NCI-H2081 treated with DMSO at 0.1 percent for 48 hours (cell line): ENCODE results near the gene OLA1.
A peak's percentile ranks its signal among the peaks of the same experiment; 100 is the strongest.

Experiments
- DNase-seq: peaks from one replicate; lab custom pipeline; 2025; lab: John Stamatoyannopoulos, UW

OLA1 gene

DNA sequence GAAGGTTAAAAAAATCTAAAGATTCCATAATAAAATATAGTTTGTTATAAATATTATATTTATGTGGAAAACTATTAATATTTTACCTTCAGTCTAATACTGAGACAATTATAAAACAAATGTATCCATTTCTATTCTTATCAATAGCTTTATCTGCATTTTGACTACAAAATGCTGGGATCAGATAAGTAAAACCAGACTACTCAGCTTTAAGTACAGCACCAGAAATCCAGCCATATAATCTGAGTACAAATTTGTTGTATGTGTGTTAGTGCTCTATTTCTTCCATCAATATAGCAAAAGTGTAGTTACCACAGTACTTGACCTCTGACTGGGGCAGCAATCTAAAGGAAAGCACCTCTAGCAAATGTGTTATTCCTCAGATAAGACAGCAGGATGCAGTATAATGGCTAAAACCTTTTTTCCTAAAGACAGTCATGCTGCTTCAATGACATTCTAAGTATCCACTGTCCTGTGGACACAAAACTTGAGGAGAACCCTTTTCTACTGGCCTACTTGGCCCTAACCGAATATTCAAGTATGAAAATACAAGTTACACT lies 68.1 kb downstream of the OLA1 start:
- no peak for DNase-seq

DNA sequence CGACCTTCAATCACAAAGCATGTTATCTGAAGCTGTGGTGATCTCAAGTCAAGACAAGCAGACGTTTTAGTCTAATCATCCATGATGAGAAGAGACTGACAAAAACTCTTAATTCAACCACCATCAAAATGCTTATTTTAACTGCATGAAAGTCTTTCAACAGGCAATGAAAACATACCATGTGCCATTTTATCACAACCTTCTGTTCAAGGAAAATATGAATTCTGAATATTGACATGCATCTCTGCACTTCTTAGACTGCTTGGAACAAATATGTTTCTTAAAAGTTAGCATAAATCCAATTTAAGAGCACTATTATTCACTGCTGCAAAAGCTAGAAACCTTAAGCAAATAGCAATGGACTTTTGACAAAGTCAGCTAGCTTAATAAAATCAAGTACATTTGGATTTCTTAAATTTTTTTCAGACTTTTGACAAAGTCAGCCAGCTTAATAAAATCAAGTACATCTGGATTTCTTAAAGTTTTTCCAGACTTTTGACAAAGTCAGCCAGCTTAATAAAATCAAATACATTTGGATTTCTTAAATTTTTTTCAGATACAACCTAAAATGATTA lies 70.9 kb downstream of the OLA1 start:
- DNase-seq = no peak

DNA sequence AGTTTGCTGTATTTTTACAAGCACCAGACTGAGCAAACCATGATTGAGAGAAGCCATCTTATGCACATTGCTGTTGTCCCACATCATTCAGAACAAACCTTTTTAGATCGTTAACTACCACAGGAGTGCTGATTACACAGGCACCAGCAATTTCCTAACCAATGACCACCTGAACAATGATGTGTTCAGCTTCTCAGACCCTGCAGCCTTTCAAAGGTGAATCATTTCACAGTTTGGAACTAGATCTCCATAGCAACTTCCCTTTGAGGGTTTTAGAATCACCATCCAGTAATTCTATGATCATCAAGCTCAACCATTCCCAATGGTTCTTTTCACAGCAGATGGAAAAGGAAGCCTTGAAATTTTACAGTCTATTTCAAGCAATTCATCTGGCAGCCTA lies 71.4 kb downstream of the OLA1 start:
- DNase-seq = peak; percentile 43

DNA sequence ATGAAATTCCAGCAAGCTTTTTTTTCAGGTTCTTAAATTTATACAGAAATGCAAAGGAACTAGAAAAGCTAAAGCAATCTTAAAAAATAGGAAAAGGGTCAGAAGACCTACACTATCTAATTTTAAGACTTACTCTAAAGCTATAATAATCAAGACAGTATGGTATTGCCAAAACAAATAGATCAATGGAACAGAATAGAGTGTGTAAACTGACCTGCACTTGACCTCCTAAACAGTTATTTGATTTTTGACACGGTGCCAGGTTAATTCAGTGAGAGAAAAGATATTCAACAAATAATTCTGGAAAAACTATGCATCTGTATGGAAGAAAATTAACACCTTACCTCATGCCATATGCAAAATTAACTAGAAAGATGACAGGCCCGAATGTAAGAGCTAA lies 73.6 kb downstream of the OLA1 start:
- DNase-seq = no peak

DNA sequence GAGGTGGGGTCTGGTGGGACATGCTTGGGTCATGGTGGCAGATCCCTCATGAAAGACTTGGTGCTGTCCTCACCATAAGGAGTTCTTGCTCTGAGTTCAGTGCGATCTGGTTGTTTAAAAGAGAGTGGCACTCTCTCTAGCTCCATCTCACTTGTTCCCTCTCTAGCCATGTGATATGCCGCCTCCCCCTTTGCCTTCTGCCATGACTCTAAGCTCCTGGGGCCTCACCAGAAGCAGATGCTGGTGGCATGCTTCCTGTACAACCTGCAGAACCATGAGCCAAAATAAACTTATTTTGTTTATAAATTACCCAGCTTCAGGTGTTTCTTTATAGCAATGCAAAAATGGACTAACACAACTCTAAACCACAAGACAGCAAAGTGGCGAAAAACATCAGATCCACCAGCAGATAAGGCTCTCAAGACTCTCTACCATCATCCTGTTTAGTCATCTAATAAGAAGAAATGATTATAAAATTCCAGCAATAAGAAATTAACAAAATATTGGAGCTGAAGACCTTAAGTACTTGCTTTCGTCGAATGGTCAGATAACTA lies 75.5 kb downstream of the OLA1 start:
- no peak for DNase-seq

DNA sequence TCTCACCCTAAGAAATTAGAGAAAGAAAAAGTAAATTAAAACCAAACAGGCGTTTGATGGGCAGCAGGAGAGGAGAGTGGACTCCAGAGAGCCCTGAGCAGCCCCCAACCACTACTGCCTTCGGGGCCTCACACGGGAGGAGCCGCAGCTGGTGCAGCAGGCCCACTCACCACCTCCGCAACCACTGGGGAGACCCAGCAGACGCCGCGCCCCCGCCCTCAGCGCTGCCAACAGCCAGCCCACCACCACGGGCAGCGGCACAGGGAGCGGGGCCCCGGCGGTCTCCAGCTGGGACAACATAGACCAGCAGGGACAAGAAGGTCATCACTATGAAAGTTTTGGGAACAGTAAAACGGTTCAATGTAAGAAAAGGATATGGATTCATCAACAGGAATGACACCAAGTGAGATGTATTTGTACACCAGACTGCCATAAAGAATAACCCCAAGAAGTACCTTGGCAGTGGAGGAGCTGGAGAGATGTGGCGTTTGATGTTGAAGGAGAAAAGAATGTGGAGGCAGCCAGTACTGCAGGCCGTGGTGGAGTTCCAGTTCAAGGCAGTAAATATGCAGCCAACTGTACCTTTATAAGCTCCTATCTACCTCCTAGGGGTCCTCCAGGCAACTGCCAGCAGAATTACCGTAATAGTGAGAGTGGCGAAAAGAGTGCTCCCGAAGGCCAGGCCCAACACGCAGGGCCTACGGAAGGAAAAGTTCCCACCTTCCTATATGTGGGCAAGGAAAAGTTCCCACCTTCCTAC lies 76.5 kb downstream of the OLA1 start:
- no peak for DNase-seq

- no peak for DNase-seq
These were observed 79.0 kb downstream of the OLA1 start for GRCh38 chr2:174169372-174169771.

- no peak for DNase-seq
These were observed 82.1 kb downstream of the OLA1 start for GRCh38 chr2:174166261-174166660.

DNA sequence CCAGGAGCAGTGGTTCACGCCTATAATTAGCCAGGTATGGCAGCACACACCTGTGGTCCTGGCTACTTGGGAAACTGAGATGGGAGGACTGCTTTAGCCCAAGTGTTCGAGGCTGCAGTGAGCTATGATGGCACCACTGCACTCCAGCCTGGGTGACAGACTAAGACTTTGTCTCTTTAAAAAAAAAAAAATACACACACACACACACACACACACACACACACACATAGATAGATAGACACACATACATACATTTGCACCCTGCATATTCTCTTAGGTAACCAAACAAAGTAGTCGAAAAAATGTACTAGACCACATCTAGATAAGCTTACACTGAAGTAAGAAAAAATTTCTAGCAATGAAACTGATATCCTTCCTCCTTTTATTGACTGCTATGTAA lies 86.8 kb downstream of the OLA1 start:
- no peak for DNase-seq

DNA sequence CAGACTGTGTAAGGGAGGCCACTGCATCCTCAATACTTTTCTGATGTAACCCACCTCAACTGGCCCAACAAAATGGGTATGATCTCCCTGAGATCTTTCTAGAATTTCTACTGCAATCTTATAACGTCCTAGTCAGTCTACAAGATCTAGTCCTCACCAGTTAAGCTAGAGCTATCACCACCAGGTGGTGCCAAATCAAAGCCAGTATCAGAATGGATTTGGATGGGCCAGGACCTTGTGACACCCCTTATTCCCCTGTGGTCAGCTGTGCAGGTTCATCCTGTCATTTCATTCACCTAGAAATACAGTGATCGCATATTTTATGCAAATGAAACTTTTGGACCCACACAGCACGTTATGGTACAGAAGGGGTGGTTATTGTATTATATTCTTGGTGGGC lies 90.3 kb downstream of the OLA1 start:
- no peak for DNase-seq

GRCh38 chr2:174157053-174157452 lies 91.3 kb downstream of the OLA1 start:
- DNase-seq = no peak

DNA sequence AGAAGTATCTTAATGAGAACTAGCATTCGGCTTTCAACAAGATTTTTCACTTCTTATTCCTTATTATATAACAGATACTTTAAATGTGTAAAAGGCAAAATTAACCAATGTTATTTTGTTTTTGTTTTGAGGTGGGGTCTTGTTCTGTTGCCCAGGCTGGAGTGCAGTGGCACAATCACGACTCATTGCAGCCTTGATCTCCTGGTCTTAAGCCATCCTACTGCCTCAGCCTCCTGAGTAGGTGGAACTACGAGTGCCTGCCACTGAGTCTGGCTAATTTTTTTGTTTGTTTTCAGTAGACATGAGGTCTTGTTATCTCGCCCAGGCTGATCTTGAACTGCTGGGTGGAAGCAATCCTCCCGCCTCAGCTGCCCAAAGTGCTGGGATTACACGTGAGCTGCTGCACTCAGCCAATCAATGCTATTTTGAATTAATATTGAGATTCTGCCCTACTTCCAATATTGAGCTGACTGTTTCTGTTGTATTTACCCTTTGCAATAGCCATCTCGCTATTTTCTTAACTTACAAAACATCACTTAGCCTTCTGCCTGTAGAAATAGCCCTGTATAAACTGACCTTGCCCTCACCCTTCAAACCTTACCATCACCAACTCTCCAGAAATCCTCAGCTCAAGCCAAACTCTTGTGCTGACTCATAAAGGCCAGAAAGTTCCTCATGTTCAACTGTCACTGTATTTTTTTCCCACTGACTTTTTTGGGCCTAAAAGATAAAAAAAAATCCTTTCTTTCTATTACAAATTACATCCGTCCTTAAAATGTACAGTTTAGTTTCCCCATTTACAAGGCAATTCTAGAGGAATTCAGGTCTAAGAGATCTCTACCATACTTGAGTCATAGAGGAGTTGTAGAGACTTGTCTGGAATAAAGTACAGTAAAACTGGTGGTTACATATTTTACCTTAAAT lies 94.3 kb downstream of the OLA1 start:
- no peak for DNase-seq

DNA sequence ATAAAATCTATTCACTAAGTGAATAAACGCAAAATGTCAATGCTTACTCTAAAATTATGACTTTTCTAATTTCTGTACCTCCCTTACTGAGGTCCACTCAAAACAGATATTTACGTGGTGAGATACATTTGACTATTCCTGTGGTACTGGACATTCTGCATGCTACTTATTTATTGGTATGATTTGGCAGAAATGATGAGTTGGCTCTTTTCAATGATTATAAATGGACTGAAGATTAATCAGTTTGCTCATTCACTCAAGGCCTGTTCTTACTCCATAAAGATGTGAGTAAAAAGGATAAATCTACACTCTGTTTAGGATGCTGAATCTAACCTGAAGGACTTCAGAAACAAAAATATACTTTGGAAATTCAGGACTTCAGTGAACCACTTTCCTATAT lies 98.8 kb downstream of the OLA1 start:
- DNase-seq = no peak

DNA sequence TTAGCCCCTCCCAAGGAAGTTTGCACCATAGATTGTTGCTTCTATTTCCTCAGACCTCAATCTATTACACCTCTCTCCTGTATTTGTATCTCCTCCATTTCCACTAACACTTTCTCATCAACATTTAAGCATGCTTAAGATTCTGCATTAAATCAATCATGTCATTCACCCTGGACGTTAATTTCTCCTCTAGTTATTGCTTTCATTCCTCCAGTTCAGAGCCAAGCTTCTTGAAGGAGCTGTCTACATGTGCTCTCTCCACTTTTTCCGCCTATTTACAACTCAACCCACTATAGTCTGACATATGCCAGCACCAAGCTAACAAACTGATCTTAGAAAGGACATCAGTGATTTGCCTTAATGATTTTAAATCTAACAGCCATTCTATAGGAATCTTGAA lies 99.5 kb downstream of the OLA1 start:
- no peak for DNase-seq

- DNase-seq = no peak
These were observed 102.5 kb downstream of the OLA1 start for GRCh38 chr2:174145827-174146226.

- no peak for DNase-seq
These were observed 106.0 kb downstream of the OLA1 start for GRCh38 chr2:174142290-174142689.

- no peak for DNase-seq
These were observed 110.2 kb downstream of the OLA1 start for GRCh38 chr2:174138161-174138560.

DNA sequence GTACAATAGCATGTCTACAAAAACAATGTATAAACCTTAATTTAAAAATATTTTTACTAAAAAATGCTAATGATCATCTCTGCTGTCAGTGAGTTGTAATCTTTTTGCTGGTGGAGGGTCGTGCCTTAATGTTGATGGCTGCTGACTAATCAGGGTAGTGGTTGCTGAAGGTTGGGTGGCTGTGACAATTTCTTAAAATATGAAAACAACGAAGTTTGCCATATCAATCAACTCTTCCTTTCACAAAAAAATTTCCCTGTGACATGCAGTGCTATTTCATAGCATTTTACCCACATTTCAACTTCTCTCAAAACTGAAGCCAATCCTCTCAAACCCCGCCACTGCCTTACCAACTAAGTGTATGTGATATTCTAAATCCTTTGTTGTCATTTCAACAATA lies 112.4 kb downstream of the OLA1 start:
- no peak for DNase-seq

GRCh38 chr2:174125090-174125489 lies 123.2 kb downstream of the OLA1 start:
- peak; percentile 96 for DNase-seq

- peak; percentile 64 for DNase-seq
These were observed 124.2 kb downstream of the OLA1 start for GRCh38 chr2:174124181-174124580.

DNA sequence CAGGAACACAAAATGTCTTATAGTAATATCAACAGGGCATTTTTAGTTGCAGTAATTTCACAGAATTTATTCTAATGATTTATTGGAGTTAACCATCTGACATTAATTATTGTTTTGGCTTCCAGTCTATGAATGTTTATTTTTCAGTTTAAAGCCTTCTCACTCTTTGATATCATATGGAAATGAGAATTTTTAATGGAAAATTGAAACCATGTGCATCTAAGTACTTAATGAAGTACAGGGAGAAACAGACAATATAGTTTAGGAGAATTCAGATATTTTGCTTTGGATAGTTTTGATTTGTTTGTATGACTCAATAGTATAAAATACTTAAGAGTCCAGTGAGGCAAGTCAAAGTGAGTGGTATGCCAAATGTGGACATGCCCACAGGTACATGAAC lies 126.1 kb downstream of the OLA1 start:
- no peak for DNase-seq

DNA sequence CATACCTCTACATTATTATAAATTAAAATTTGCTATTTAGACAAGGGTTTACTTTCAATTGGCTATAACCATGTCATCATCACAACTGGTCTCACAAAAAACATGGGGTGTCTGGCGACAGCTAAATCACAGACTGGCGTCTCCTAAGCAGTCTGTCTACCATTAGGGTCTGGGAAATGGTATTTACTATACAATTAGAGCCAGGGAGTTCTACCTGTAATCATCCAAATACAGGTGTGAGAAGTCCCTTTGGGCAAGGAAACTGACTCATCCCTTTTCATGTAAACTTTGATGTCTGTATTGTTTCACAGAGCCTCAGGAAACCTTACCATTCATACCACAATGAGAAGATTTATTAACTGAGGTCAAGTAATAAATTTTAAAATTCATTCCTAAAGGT lies 126.7 kb downstream of the OLA1 start:
- DNase-seq = peak; percentile 98
